Activated CD8-positive, alpha-beta memory T cell treated with anti-CD3 and anti-CD28 coated beads, Interleukin-2, amount 50 U/mL, for 24 hours (primary cell): ENCODE data around the gene NFATC3.

Experiments
- DNase-seq: peaks from one replicate; pipeline ENCODE4 v3.0.0-alpha.2; 2020; ENCODE audit errors: extremely low read depth

NFATC3 gene

DNA sequence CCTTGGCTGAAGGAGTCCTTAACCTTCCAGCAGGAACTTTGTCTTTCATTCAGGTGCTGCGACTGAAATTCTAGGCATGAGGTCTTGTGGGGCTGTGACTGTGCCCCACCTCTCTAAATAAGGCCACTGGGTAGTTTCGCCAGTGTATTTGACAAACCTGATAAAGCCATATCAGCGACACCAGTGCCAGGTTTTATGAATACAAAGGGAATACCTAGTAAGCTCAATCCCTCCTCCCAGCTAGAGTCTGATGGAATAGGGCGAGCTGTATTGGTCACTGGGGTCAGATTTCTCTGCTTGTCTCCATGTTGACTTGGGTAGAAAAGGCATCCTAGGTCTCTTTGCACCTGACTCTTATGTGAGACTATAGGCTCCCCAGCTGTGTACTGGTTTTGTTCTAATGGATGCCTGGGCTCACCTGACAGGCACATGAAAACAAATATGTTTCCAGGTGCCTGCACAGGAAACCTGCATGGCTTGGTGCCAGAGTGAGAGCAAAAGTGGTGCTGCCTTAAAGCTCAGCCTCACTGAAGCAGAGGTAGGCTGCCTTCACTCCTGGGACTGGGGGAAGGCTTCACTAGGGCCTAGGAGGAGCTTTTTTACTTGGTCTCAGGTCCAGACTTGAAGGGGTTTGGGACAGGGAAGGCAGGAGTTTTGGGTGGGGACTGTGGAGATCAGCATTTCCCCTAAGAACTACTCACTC, 187.5 kb downstream of the NFATC3 start:
- no peak for DNase-seq

DNA sequence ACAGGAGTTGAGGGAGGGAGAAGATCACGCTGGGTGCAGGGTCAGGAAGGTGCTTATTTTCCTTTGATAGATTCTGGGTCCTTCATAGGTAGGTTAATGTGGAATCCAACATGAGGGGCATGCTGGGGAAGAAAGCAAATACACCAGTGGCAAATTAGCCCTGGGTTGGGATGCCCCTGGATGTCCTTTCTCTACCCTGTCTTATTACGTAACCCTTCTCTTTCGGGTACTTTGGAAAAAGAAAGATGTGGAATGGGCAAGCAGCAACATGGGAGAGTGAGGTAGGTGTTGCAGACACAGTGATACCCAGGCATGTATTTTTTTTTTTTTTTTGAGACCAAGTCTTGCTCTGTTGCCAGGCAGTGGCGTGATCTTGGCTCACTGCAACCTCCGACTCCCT, 188.3 kb downstream of the NFATC3 start:
- no peak for DNase-seq

DNA sequence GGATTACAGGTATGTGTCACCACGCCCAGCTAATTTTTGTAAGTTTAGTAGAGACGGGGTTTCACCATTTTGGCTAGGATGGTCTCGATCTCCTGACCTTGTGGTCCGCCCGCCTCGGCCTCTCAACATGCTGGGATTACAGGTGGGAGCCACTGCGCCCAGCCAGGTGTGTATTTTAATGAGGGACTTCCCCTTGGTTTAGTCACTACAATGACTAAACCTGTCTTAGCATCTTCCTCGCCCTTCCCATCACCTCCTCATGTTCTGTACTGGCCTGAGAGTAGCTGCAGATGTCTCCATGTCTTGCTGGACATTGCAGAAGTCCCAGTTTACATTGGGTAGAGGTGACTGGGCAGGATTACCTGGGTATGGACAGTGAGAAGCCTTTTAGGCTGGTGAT, 188.7 kb downstream of the NFATC3 start:
- no peak for DNase-seq

DNA sequence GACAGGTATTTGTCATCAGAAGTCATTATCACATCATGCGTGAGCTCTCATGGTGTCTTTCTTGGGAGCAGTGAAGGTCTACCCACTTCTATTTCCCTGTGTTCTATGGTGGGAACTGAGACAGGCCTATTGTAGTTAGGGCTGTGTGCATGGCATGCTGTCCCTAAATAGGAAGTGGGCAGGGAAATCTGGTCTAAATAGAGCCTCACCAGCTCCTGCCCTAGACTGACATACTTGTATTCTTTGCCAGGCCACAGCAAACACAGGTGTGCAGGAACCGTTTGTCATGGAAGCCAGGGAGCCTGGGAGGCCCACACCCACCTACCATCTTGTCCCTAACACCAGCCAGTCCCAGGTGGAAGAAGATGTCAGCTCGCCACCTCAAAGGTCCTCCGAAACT, 189.3 kb downstream of the NFATC3 start:
- DNase-seq = no peak

DNA sequence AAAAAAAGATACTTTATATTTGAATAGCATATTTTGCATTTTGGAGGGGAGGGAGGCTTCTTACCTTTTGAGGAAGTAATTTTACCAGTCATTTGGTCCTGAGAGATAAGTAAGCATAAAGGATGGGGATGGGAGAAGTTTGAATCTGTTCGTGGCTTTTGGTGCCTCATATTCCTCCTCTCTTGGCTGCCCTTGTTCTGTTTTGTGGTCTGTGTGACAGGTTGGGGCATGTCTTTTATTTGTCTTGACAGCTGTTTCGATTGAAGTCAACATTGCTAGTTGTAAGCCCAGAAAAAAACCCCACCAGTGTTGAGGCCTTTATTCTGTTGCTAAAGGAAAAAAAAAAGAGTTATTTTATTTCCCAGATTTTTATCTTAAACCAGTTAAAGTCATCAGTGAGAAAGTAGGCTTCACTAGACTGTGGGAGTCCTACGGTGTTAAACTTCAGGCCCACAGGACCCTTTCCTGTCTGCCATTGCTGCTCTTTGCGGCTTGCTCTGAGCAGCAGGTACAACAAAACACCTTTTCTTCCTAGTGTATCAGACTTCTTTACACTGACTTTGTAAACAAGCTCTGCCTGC, 190.5 kb downstream of the NFATC3 start:
- no peak for DNase-seq

DNA sequence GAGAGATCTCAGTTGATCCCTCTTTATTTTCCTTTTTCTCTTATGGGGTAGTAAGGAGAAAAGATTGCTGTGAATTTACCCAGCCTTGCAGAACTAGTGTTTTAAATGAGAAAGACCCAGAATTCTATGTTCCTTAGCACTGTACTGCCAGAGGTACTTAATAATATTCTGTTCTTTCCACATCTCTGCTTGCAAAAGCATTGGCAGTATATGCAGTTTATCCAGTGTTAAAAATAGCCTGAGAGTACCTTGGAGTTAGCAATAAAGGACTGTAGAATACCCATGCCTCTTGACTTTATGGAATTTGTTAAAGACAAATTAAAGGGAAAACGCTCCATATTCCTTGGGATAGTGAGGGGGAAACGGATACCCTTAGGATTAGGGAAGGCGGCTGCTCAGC, 191.1 kb downstream of the NFATC3 start:
- DNase-seq = no peak
